GM12864 (cell line): ENCODE results near the gene BLOC1S6.

Source experiments
- DNase-seq: peaks from one replicate; pipeline ENCODE4 v3.0.0-alpha.2; 2011; ENCODE audit warnings: low read depth
- H3K4me3 ChIP-seq: 2 replicates; pipeline ENCODE4 v1.5.1; 2011; ENCODE audit warnings: mild to moderate bottlenecking, low read depth, low read length, control low read depth
- TF ChIP-seq, protein P1 (sequence below): IDR thresholded peaks from 2 replicates; pipeline ENCODE4 v1.5.1; 2011; ENCODE audit warnings: low read depth, mild to moderate bottlenecking, moderate library complexity, low read length, control low read depth, inconsistent platforms; ENCODE audit errors: missing control alignments

Gene BLOC1S6

DNA sequence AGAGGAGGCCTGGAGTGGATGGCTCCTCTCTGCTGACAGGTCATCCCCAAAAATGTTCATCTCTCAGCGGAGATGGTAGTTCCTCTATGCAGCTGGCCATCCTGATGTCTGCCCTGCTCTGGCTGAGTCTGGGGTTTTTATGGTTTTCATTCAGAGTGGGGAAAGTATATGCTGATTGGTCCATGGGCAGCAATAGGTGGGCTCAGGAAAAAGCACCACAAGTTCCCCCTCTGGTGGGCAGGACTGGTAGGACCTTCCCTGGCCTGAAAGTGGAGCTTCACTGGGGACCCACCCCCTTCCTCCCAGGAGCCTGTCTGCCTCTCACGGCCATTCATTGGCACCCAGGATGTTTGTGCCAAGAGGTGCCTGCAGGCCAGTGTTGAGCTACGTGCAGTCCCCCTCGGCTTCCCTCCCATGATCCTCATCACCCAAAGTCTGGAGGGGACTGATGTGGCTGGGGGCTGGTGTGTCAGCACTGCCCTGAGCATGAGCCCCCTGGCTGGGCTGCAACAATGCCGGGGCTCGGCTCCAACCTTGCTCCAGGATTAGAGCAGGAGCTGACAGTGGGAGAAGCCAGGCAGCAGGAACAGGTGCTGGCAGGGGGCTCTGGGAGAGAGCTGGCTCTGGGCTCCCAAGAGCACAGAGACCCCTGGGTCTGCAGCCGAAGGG lies 13.1 kb upstream of the BLOC1S6 start:
- no peak overlapping the region for H3K4me3 ChIP-seq
- DNase-seq = no peak
- TF ChIP-seq, protein P1, sequence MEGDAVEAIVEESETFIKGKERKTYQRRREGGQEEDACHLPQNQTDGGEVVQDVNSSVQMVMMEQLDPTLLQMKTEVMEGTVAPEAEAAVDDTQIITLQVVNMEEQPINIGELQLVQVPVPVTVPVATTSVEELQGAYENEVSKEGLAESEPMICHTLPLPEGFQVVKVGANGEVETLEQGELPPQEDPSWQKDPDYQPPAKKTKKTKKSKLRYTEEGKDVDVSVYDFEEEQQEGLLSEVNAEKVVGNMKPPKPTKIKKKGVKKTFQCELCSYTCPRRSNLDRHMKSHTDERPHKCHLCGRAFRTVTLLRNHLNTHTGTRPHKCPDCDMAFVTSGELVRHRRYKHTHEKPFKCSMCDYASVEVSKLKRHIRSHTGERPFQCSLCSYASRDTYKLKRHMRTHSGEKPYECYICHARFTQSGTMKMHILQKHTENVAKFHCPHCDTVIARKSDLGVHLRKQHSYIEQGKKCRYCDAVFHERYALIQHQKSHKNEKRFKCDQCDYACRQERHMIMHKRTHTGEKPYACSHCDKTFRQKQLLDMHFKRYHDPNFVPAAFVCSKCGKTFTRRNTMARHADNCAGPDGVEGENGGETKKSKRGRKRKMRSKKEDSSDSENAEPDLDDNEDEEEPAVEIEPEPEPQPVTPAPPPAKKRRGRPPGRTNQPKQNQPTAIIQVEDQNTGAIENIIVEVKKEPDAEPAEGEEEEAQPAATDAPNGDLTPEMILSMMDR = peak; percentile 41

DNA sequence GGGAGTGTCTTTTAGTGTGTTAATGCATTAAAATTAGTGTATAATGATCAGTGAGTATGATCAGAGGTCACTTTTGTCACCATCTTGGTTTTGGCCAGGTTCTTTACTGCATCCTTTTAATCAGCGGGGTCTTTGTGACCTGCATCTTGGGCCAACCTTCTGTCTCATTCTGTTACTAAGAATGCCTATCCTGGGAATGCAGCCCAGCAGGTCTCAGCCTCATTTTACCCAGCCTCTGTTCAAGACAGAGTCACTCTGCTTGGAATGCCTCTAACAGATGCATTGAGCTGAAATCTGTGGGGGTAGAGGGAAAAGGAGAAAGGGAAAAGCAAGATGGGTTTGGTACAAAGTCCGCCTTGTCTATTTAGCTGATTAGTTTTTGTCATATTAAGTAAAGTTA lies 5.3 kb upstream of the BLOC1S6 start:
- DNase-seq = no peak
- H3K4me3 ChIP-seq = no peak overlapping the region
- TF ChIP-seq, protein P1 = no peak

DNA sequence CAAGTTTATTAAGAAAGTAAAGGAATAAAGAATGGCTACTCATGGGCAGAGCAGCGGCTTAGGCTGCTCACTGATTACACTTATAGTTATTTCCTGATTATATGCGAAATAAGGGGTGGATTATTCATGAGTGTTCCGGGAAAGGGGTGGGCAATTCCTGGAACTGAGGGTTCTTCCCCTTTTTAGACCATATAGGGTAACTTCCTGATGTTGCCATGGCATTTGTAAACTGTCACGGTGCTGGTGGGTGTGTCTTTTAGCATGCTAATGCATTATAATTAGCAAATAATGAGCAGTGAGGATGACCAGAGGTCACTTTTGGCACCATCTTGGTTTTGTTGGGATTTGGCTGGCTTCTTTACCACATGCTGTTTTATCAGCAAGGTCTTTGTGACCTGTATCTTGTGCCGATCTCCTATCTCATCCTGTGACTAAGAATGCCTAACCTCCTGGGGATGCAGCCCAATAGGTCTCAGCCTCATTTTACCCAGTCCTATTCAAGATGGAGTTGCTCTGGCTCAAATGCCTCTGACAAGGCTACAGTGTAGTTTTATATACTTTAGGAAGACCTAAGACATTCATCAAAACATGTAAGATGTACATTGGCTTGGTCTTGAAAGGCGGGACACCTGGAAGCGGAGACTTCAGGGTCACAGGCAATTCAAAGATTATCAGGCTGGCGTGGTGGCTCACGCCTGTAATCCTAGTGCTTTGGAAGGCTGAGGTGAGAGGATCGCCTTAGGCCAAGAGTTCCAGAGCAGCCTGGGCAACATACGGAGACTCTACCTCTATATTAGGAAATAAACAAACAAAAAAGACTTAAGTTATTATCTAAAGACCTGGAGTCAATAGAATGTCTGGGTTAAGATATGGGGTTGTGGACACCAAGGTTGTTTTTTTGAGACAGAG lies 3.2 kb upstream of the BLOC1S6 start:
- TF ChIP-seq, protein P1 = no peak
- no peak overlapping the region; the same call in 1 of the 2 replicates for H3K4me3 ChIP-seq
- no peak for DNase-seq

DNA sequence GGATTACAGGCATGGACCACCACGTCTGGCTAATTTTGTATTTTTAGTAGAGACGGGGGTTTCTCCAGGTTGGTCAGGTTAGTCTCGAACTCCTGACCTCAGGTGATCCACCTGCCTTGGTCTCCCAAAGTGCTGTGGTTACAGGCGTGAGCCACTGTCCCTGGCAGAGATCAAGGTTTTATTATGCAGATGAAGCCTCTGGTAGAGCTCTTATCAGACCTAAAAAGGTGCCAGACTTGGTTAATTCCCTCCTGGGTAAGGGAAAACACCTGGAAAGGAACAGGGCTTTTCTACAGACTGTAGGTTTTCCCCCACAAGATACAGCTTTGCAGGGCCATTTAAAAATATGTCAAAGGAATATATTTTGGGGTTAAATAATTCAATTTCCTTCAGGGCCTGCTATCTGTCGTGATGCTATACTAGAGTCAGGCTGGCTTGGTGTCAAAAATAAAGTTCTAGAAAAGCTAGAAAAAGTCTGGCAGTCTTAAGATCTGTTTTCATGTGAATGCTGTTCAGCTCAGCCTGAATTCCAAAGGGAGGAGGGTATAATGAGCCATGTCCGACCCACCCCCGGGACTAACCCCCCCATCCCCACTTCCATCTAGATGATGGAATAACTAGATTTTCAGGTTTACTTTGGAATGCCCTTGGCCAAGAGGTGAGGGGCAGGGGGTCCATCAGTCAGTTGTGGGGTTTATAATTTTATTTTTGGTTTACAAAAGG lies 1.9 kb upstream of the BLOC1S6 start:
- TF ChIP-seq, protein P1 = no peak
- no peak overlapping the region for H3K4me3 ChIP-seq
- DNase-seq = no peak

DNA sequence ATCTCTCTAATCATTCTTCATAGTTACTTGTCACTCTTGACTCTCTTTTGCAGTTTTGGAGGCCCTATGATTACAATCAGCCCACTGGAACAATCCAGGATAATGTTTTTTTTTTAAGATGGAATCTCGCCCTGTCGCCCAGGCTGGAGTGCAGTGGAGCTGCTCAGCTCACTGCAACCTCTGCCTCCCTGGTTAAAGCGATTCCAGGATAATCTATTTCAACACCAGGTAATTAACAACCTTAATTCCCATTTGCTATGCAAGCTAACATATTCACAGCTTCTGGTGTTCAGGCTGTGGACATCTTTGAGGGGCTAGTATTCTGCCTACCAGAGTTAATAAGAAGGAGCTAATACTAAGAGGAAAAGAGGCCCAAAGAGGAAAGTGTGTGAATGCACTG lies 1.1 kb upstream of the BLOC1S6 start:
- H3K4me3 ChIP-seq = peak overlapping the region; percentile 87
- TF ChIP-seq, protein P1 = no peak
- no peak for DNase-seq

DNA sequence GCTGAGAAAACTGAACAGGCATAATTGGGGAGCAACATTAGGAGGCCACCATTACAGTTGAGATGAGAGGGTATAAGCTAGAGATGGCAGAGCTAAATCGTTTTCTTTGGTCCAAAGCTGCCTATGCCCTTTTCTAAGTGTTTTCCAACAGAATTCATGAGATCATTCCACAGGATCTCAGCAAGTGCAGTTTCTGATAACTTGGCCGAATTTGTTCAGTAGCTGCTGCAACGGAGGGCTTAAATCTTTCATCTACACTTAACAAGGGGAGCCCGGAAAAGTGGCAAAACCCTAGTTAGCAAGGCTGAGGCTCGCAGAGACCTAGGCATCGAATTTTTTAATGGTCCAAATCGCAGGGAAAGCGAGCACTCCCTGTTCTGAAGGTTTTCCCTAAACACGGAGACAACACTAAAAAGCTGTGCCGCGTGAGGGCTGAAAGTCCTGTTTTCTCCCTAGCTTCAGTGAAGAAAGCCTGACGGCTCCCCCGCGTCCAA lies 531 bp upstream of the BLOC1S6 start:
- peak overlapping the region; percentile 87 for H3K4me3 ChIP-seq
- no peak for DNase-seq
- TF ChIP-seq, protein P1 = no peak
